Fibroblast of lung (primary cell): ENCODE results near the gene USP53. TPM values are rescaled to one million over a fixed set of nuclear protein-coding genes. Genes with fewer than 3 reads are reported as not detected.

Source experiments
- DNase-seq, 2 donors: peaks; one replicate each; pipeline versions ENCODE4 v3.0.0 to v3.0.0-alpha.2; 2010; ENCODE audit warnings: low read depth in 2 of 2
- H2AFZ ChIP-seq: 2 replicates; pipeline ENCODE4 v1.5.1; 2012; ENCODE audit warnings: low read length, control low read depth, inconsistent platforms
- H3K27ac ChIP-seq: 2 replicates; pipeline ENCODE4 v1.5.1; 2011; ENCODE audit warnings: low read length, control low read depth; ENCODE audit not compliant: insufficient read depth
- H3K27me3 ChIP-seq: 2 replicates; pipeline ENCODE4 v1.5.1; 2011; ENCODE audit warnings: mild to moderate bottlenecking, low read length; ENCODE audit not compliant: control insufficient read depth, insufficient read depth
- H3K36me3 ChIP-seq: 2 replicates; pipeline ENCODE4 v1.5.1; 2011; ENCODE audit warnings: low read length; ENCODE audit not compliant: control insufficient read depth, insufficient read depth
- H3K4me1 ChIP-seq: 2 replicates; pipeline ENCODE4 v1.5.1; 2011; ENCODE audit warnings: low read length; ENCODE audit not compliant: control insufficient read depth, insufficient read depth; ENCODE audit errors: extremely low read depth
- H3K4me2 ChIP-seq: 2 replicates; pipeline ENCODE4 v1.5.1; 2011; ENCODE audit warnings: low read length, control low read depth; ENCODE audit not compliant: insufficient read depth; ENCODE audit errors: extremely low read depth
- H3K4me3 ChIP-seq, 4 experiments: fragments of 200-600 bp in 1 of 4; sonication (generic) in 1 of 4; replicated peaks in 1 of 4; 2 replicates each; pipeline ENCODE4 v1.5.1; 2011 to 2016; ENCODE audit warnings: low read length in 4 of 4, low read depth in 3 of 4, mild to moderate bottlenecking in 3 of 4, control low read depth in 2 of 4, inconsistent platforms in 1 of 4, mixed read lengths in 1 of 4; ENCODE audit not compliant: insufficient read depth in 1 of 4; ENCODE audit errors: control extremely low read depth in 1 of 4
- H3K79me2 ChIP-seq: 2 replicates; pipeline ENCODE4 v1.5.1; 2012; ENCODE audit warnings: mild to moderate bottlenecking, low read length, inconsistent platforms; ENCODE audit not compliant: control insufficient read depth, insufficient read depth
- H3K9ac ChIP-seq: 2 replicates; pipeline ENCODE4 v1.5.1; 2011; ENCODE audit warnings: mild to moderate bottlenecking, low read length, control low read depth; ENCODE audit not compliant: insufficient read depth
- H3K9me3 ChIP-seq: 2 replicates; pipeline ENCODE4 v1.5.1; 2012; ENCODE audit warnings: low read depth, low read length; ENCODE audit not compliant: control insufficient read depth, insufficient read depth
- H4K20me1 ChIP-seq: 2 replicates; pipeline ENCODE4 v1.5.1; 2011; ENCODE audit warnings: low read length; ENCODE audit not compliant: control insufficient read depth, insufficient read depth; ENCODE audit errors: extremely low read depth
- CTCF ChIP-seq, 2 donors: IDR thresholded peaks in 1 of 2; conservative IDR thresholded peaks in 1 of 2; 1 replicate in 1 of 2; 2 replicates in 1 of 2; pipeline ENCODE4 v1.5.1; 2011 to 2012; ENCODE audit warnings: low read length in 2 of 2, control low read depth in 1 of 2, inconsistent platforms in 1 of 2, low read depth in 1 of 2, mild to moderate bottlenecking in 1 of 2
- EZH2 ChIP-seq: IDR thresholded peaks from 2 replicates; pipeline ENCODE4 v1.5.1; 2012; ENCODE audit warnings: low read length, control low read depth, mild to moderate bottlenecking; ENCODE audit errors: missing control alignments
- polyA plus RNA-seq, 2 donors: library from polyadenylated mRNA; depleted of rRNA in 1 of 2; stranded (reverse) in 1 of 2; unstranded in 1 of 2; fragments of >200 nt; gene quantifications; 2 replicates each; pipeline ENCODE4 v1.2.1, GENCODE V29; 2011 to 2012; ENCODE audit warnings: missing spikeins in 1 of 2
- total RNA-seq: library from RNA; depleted of rRNA; stranded (reverse); fragments of >200 nt; gene quantifications from 2 replicates; pipeline ENCODE4 v1.2.1, GENCODE V29; 2014

Gene USP53
- total and polyA plus RNA-seq, 2 donors (not counting 1 experiment from before 2014, with no cell fraction given), result 55.7 to 102 TPM

GRCh38 chr4:119205690-119206089 lies 6.8 kb upstream of the USP53 start:
- no peak for DNase-seq
- Histone ChIP-seq H2AFZ (no peak overlapping the region), H3K9me3 (no peaks in the 10 kb centered on the region), H3K9ac (no peak overlapping the region), H3K27me3 (no peaks in the 10 kb centered on the region), H4K20me1 (no peaks in the 10 kb centered on the region), H3K4me2 (no peak overlapping the region), H3K79me2 (no peaks in the 10 kb centered on the region), H3K4me1 (peaks cover 22% of the 10 kb centered on the region), H3K27ac (no peak overlapping the region), H3K36me3 (no peaks in the 10 kb centered on the region), H3K4me3 (no peak overlapping the region)
- TF ChIP-seq CTCF (conservative IDR thresholded peaks at IDR 0.05 in 1 of 2, IDR thresholded peaks at IDR 0.05 in 1 of 2; ENCODE audit: low read depth in 1 of 2, low read length in 2 of 2) (no peak), EZH2 (no peak)

- no peak overlapping the region for H3K4me2 ChIP-seq
- H3K9ac ChIP-seq, result no peak overlapping the region
- no peak for DNase-seq
- no peaks in the 10 kb centered on the region for H3K27me3 ChIP-seq
- H2AFZ ChIP-seq, result no peak overlapping the region
- H3K27ac ChIP-seq, result no peak overlapping the region
- H3K4me3 ChIP-seq, result no peak overlapping the region
- H3K79me2 ChIP-seq, result peaks cover 3% of the 10 kb centered on the region
- TF ChIP-seq EZH2 (no peak), CTCF (conservative IDR thresholded peaks at IDR 0.05 in 1 of 2, IDR thresholded peaks at IDR 0.05 in 1 of 2; ENCODE audit: low read depth in 1 of 2, low read length in 2 of 2) (no peak)
- no peaks in the 10 kb centered on the region for H4K20me1 ChIP-seq
- peaks cover 25% of the 10 kb centered on the region for H3K4me1 ChIP-seq
- H3K36me3 ChIP-seq, result no peaks in the 10 kb centered on the region
- H3K9me3 ChIP-seq, result no peaks in the 10 kb centered on the region
These were observed 6.3 kb upstream of the USP53 start for GRCh38 chr4:119206178-119206577.

- Histone ChIP-seq H3K27me3 (no peaks in the 10 kb centered on the region), H3K36me3 (no peaks in the 10 kb centered on the region), H3K9ac (no peak overlapping the region), H3K4me1 (peaks cover 25% of the 10 kb centered on the region), H3K27ac (peak overlapping the region; percentile 20), H4K20me1 (no peaks in the 10 kb centered on the region), H3K4me3 (no peak overlapping the region), H3K79me2 (peaks cover 3% of the 10 kb centered on the region), H2AFZ (no peak overlapping the region), H3K9me3 (no peaks in the 10 kb centered on the region), H3K4me2 (peak overlapping the region; percentile 9)
- peak; percentile 36 to 74 for DNase-seq
- TF ChIP-seq CTCF (conservative IDR thresholded peaks at IDR 0.05 in 1 of 2, IDR thresholded peaks at IDR 0.05 in 1 of 2; ENCODE audit: low read depth in 1 of 2, low read length in 2 of 2) (no peak), EZH2 (no peak)
These were observed 5.5 kb upstream of the USP53 start for GRCh38 chr4:119207051-119207450.
